NCI-H446 treated with DMSO at 0.1 percent for 48 hours (cell line): Measurements from ENCODE around the gene MR1.
A peak's percentile ranks its signal among the peaks of the same experiment; 100 is the strongest.

Experiments
- DNase-seq: peaks from one replicate; lab custom pipeline; 2025; lab: John Stamatoyannopoulos, UW

MR1 gene

GRCh38 chr1:181033799-181034451 is at the start of gene MR1:
Gene MR1 (plus strand): TSS chr1:181033983. CDS start chr1:181034008, 25 bp downstream.
- DNase-seq, result peak; percentile 77

GRCh38 chr1:180988253-180988752 is 45.5 kb upstream of the MR1 start:
- DNase-seq, result peak; percentile 99

GRCh38 chr1:180994262-180994661 is 39.5 kb upstream of the MR1 start:
- DNase-seq, result no peak

DNA sequence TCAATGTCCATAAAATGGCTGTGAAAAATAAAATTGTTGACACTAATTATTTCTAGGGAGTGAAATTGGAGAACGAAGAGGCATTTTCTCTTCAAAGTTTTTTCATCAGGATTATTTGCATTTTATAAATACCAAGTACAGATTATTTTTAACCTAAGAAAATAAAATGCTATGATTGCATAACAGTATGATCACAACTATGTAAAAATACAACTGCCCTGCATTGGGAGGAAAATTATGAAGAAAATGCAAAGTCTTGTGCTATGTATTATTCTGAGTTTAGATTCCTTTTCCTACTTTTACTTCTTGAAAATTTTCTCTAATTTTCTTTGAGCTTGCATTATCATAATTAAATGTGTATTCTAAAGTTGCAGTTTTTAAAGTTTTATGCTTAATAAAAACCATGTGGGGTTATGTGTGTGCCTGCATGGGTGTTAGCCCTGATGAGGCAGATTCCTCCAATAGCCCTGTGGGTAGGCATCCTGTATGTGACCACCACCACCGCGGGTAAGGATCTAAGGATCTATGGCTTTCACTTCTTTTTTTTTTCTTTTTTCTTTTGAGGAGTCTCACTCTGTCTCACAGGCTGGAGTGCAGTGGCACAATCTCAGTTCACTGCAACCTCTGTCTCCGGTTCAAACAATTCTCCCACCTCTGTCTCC is 35.8 kb upstream of the MR1 start:
- no peak for DNase-seq

DNA sequence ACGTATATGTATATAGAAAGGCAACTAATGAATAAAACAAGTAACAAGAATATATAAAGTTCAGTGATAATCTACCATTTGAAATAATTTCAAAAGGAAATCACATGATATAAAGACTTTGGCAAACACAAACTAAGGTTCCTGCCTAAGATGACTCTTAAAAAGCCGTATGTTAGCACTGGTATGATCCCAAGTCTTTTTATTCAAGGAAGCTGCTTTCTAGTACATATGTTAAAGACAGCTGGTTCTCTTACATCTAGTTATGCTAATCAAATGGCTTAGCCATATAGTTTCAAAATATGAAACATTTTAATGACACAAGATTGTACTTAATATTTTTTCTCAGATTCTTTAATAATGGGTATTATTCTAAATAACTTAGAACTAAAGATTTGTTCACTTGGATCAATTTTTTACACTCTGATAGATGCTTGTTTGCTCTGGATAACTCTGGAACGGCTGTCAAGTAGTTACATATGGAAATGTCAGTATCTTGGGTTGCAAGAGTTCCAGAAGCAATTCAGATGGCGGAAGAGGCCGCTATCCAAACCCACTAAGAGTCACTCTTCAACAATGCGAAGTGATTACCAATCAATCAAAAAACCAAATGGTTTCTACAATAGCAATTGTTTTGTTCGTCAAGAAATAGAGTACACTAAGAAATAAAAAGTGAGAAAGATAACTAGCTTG is 32.5 kb upstream of the MR1 start:
- no peak for DNase-seq

- DNase-seq, result no peak
Observed at GRCh38 chr1:181002582-181003172, 31.1 kb upstream of the MR1 start.

DNA sequence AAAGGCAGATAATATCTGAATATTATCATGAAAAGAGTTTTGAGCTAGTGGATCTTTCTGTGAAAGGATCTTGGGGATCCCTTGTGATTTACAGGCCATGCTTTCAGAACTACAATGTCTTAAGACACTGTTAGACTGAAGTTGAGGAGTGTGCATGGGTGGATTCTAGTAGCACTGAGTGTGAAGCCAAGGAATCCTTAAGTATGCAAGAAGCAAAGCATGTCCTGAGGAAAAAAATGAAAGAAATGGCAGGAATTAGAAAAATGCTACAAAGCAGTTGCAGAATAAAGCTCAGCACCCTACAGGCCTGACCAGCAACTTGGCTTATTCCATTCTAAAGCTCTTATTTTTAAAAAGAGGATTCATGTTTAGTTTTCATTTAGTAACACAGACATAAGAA is 23.0 kb upstream of the MR1 start:
- DNase-seq, result no peak

GRCh38 chr1:181011301-181012202 is 22.2 kb upstream of the MR1 start:
- no peak for DNase-seq

DNA sequence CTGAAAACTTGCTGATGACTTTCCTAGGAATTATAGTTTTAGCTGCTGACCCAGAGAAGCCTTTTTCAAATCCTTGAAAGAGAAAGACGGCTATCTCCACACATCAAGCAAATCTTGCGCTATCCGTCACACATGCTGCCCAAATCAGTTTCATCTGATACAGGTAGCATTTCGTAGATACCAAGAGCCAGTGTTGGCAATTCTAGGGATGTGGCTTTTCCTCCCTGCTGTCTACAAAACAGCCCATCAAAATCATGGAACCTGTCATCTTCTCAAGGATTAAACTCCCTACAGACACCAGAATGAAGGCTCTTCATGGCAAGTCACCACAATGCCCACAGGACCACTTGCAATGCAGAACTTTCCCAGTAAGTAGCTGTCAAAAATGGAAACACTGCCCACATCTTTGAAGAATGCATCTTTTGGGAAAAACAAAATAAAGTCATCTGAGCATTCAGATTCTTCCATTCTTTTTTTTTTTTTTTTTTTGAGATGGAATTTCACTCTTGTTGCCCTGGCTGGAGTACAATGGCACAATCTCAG is 21.5 kb upstream of the MR1 start:
- DNase-seq, result no peak

GRCh38 chr1:181013144-181013543 is 20.6 kb upstream of the MR1 start:
- DNase-seq, result no peak

GRCh38 chr1:181014477-181015250 is 19.1 kb upstream of the MR1 start:
- DNase-seq, result no peak

- no peak for DNase-seq
Observed at GRCh38 chr1:181015251-181015615, 18.6 kb upstream of the MR1 start.

- DNase-seq, result no peak
Observed at GRCh38 chr1:181016563-181016962, 17.2 kb upstream of the MR1 start.

DNA sequence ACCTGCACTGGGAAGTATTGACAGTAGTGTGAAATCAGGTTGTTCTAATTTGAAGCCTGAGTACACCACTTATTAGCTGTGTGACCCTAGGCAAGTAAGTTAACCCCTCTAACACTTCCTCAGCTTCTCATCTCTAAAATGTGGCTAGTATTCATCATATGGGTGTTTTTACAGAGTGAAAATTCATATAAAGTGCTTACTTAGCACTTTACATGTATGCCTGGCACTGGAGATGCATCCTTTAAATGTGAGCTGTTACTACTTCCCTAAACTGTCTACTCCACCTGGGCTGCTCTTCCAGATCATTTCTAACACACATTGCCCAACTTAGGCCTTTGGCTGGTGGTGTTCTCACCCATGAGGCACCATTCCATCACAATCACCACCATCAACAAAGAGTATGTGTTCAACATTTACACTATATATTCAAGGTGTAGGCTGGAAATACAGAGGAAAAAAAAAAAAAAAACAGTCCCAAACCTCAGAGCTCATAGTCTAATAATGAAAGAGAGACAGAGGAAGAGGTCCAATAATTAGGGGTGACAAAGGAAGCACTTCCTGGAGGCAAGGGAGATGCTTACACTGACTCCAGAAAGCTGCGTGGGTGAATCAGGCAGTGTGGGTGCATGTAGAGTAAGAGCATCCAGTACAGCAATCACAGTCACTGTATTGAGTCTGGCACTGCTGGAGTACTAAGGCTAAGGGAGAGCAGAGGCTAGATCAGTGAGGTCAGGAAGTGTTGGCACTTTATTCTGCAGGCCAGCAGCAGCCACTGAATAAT is 14.7 kb upstream of the MR1 start:
- no peak for DNase-seq

- no peak for DNase-seq
Observed at GRCh38 chr1:181021159-181021558, 12.6 kb upstream of the MR1 start.

GRCh38 chr1:181021811-181022434 is 11.9 kb upstream of the MR1 start:
- peak; percentile 31 for DNase-seq

DNA sequence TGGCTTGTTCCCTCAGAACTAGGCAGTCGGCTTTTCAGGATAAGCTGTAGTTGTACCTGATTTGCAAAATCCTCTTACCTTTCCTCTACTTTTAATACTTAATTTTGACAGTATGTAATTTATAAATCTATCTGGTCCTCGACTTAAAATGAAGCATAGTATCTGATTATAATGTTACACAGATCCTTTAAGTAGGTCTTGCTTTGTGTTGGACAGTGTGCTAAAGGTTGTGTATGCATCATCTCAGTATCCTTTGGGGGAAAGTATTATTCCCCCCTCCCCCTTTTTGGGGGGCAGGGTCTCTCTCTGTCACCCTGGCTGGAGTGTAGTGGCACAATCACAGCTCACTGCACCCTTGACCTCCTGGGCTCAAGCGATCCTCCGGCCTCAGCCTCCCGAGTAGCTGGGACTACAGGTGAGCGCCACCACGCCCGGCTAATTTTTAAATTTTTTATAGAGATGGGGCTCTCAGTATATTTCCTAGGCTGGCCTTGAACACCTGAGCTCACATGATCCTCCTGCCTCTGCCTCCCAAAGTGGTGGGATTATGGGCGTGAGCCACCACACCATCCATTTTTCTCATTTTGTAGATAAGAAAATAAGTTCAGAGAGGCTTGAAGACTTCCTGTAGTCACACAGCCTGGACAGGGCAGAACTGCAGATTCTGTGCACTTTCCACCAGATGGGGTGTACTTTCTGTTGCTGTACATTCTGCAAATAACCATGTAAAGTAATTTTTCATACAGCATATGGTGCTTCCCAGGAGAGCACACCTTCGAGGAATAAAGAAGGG is 10.3 kb upstream of the MR1 start:
- DNase-seq, result no peak

- no peak for DNase-seq
Observed at GRCh38 chr1:181028196-181028595, 5.6 kb upstream of the MR1 start.

- no peak for DNase-seq
Observed at GRCh38 chr1:181028615-181029014, 5.2 kb upstream of the MR1 start.
